TTC549 (cell line): ENCODE data around the gene RPL10A.
"Not testable (repeated sequence)": the region's sequence is repeated elsewhere in the genome, so short reads cannot be mapped to it uniquely, and the experiment has no call there.

Experiments used
- FAIRE-seq: peaks from 2 replicates; lab custom pipeline; 2012; peaks lifted over from hg19 to GRCh38; lab: Jason Lieb, UNC

The RPL10A gene

DNA sequence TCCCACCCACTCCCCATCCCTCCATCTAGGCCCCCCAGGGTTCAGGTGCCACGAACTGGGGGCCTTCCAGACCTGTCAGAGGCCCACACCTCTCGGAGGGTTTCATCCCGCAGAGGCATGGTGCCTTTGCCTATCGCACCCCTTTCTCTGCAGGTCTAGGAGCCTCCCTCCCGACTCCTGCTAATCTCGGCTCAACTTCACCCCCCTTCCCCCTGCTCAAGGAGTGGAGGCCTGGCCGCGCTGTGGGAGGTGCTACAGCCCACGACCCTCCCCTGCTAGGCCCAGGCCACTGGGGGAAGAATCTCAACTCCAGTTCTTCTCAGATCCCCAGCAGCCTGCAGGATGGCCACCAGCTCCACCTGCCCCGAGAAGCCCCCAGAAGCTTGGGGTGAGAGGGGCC lies 44.5 kb downstream of the RPL10A start, which contains the start of gene TULP1:
Gene TULP1 (minus strand): TSS at position 157 of the 400 bp plus-strand sequence. CDS start 38 bp downstream, at position 119.
- FAIRE-seq: no peak

DNA sequence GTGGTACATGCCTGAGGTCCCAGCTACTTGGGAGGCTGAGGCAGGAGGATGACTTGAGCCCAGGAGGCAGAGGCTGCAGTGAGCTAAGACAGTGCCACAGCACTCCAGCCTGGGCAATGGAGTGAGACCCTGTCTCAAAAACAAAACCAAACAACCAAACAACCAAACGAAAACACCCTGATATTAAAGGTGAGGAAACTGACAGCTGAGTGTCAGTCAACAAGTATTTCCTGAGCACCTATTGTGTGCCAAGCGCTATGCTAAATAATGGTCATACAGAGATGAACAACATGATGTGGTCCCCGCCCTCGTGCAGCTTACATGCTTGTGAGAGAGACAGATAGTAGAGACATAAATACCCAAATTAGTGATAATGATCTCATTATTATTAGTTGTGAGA lies 46.4 kb downstream of the RPL10A start:
- FAIRE-seq: no peak

DNA sequence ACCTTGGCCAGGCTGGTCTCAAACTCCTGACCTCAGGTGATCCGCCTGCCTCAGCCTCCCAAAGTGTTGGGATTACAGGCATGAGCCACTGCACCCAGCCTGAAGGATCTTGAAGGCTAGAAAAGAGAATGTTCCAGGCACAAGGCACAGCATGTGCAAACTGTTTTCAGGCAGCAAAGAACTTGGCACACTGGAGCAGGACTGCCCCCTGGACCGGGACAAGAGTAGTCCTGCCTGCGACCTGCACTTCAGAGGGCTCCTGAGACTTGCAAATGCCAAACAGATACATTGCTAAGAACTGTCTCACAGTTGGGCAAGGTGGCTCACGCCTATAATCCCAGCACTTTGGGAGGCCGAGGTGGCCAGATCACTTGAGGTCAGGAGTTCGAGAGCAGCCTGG lies 47.7 kb downstream of the RPL10A start:
- not testable (repeated sequence) for FAIRE-seq

GRCh38 chr6:35516712-35517111 lies 48.5 kb downstream of the RPL10A start:
- no peak for FAIRE-seq

DNA sequence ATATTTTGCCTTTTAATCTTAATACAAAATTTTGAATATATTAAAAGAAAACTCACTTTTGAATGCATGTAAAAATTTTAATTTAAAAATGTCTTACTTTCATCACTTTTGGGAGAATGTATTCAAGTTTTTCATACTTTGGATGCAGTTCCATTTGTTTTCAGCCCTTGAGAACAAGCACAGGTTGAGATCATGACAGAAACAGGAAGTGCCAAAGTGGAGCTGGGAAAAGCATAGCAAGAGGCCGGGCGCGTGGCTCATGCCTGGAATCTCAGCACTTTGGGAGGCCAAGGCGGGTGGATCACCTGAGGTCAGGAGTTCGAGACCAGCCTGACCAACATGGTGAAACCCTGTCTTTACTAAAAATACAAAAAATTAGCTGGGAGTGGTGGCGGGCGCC lies 49.8 kb downstream of the RPL10A start:
- FAIRE-seq: not testable (repeated sequence)

DNA sequence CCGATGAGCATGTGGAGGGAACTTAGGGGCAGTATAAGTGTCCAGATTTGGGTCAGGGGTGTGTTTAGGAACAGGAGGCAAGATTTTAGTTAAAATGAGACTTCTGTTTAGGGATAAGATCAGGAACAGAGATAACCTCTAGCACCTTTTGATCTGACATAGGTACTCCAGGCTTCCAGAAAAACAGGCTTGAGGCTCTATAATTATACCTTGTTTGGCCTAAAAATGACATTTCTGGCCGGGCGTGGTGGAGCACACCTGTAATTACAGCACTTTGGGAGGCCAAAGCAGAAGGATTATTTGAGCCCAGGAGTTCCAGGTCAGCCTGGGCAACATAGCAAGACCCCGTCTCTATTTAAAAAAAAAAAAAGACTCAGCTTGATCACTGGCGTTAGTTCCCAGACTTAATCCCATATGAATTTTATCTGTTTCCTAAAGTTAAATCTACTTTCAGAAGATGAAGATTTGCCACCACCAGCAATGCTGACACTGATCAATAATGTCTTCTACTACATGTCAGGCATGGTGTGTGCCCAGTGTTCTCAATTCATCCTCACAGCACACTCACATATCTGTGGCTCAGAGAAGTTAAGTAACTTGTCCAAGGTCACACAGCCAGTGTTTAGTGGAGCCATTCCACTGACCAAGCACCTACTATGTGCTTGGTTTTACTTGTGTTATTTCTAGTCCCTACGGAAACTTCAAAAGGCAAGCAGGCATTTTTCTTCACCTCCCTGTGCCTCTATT lies 50.5 kb downstream of the RPL10A start:
- FAIRE-seq: no peak

- FAIRE-seq: no peak
Observed at GRCh38 chr6:35519313-35520015, 51.3 kb downstream of the RPL10A start.
